ENCODE measurements around the gene FAM9C.

DNA sequence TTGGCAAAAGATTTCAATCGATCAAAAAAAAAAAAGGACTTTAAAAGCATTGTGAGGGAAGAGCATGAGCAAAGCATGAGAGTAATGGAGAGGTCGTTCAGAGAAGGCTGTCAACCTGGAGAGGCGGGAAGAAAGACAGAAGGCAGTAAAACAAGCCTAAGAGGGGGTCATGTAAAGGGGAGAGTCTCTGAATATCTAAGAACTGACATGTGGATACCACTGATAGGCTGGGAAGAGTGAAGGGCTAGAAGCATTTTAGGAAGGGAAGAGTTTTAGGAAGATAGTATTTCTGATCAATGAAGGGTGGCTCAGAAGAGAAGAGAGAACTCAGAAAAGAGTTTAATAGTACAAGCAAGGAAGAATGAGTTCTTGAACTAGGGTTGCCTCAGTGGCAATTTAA is 7.5 kb downstream of the FAM9C start:
- no peak for TF ChIP-seq CTCF (IDR thresholded peaks at IDR 0.05)
- no peak for TF ChIP-seq EP300 (IDR thresholded peaks at IDR 0.05)
- TF ChIP-seq POLR2A (IDR thresholded peaks at IDR 0.05) = no peak
- TF ChIP-seq POLR2AphosphoS5 (IDR thresholded peaks at IDR 0.05) = no peak
